ENCODE data around the gene ITIH2. TPM values are rescaled to one million over a fixed set of nuclear protein-coding genes. Genes with fewer than 3 reads are reported as not detected.

The ITIH2 gene
- total and polyA plus RNA-seq, 9 of the 15 experiments (the other 6 are each of a cell fraction or from before 2014, with no cell fraction given), result 0.66 TPM; not detected in 8

Other genes with a start within 250 kb of the ITIH2 start
- gene ITIH5, start 36.4 kb upstream of the ITIH2 start, total RNA-seq (2014; rRNA removed), result 2.5 and 3.2 TPM in 2 replicates
- 2.4 and 3.0 TPM in 2 replicates for gene ITIH5, start 36.4 kb upstream of the ITIH2 start, total RNA-seq (2014; rRNA removed; fragmentation: Illumina TruSeq; extraction: Trizol)
- gene ITIH5, start 36.4 kb upstream of the ITIH2 start, total RNA-seq (2015; rRNA removed; fragmentation: Illumina TruSeq; extraction: Trizol), result 2.4 and 2.6 TPM in 2 replicates
- gene ITIH5, start 36.4 kb upstream of the ITIH2 start, total RNA-seq (2021), result 3.9 and 4.9 TPM in 2 replicates
- 0.32 and 0.52 TPM in 2 replicates for gene ITIH5, start 36.4 kb upstream of the ITIH2 start, polyA plus RNA-seq (2011; rRNA removed)
- 3.9 and 4.5 TPM in 2 replicates for gene ITIH5, start 36.4 kb upstream of the ITIH2 start, polyA plus RNA-seq (2014; fragmentation: Illumina TruSeq; extraction: Trizol)
- under 1 TPM; 0.72 to 0.91 TPM for gene ITIH5, start 36.4 kb upstream of the ITIH2 start, polyA plus RNA-seq (2014; fragmentation: Nextera tagmentation; extraction: Ambion mirVana)
- gene ITIH5, start 36.4 kb upstream of the ITIH2 start, polyA plus RNA-seq (2014; rRNA removed), result 3.0 and 5.2 TPM in 2 replicates
- gene KIN, start 84.7 kb downstream of the ITIH2 start, total RNA-seq (2014; rRNA removed), result 13.6 and 14.4 TPM in 2 replicates
- 16.0 and 16.9 TPM in 2 replicates for gene KIN, start 84.7 kb downstream of the ITIH2 start, total RNA-seq (2014; rRNA removed; fragmentation: Illumina TruSeq; extraction: Trizol)
- 17.2 and 18.4 TPM in 2 replicates for gene KIN, start 84.7 kb downstream of the ITIH2 start, total RNA-seq (2015; rRNA removed; fragmentation: Illumina TruSeq; extraction: Trizol)
- 9.7 and 11.7 TPM in 2 replicates for gene KIN, start 84.7 kb downstream of the ITIH2 start, total RNA-seq (2021)
- 6.7 and 13.8 TPM in 2 replicates for gene KIN, start 84.7 kb downstream of the ITIH2 start, polyA plus RNA-seq (2011; rRNA removed)
- gene KIN, start 84.7 kb downstream of the ITIH2 start, polyA plus RNA-seq (2014; fragmentation: Illumina TruSeq; extraction: Trizol), result 11.8 and 14.5 TPM in 2 replicates
- gene KIN, start 84.7 kb downstream of the ITIH2 start, polyA plus RNA-seq (2014; fragmentation: Nextera tagmentation; extraction: Ambion mirVana), result 10 to 100 TPM; 30.7 to 35.6 TPM
- 13.9 and 23.4 TPM in 2 replicates for gene KIN, start 84.7 kb downstream of the ITIH2 start, polyA plus RNA-seq (2014; rRNA removed)
- gene ATP5F1C, start 84.9 kb downstream of the ITIH2 start, total RNA-seq (2014; rRNA removed), result 356 and 389 TPM in 2 replicates
- gene ATP5F1C, start 84.9 kb downstream of the ITIH2 start, total RNA-seq (2014; rRNA removed; fragmentation: Illumina TruSeq; extraction: Trizol), result 559 and 608 TPM in 2 replicates
- 452 and 493 TPM in 2 replicates for gene ATP5F1C, start 84.9 kb downstream of the ITIH2 start, total RNA-seq (2015; rRNA removed; fragmentation: Illumina TruSeq; extraction: Trizol)
- gene ATP5F1C, start 84.9 kb downstream of the ITIH2 start, total RNA-seq (2021), result 409 and 465 TPM in 2 replicates
- 766 and 904 TPM in 2 replicates for gene ATP5F1C, start 84.9 kb downstream of the ITIH2 start, polyA plus RNA-seq (2011; rRNA removed)
- gene ATP5F1C, start 84.9 kb downstream of the ITIH2 start, polyA plus RNA-seq (2014; fragmentation: Illumina TruSeq; extraction: Trizol), result 466 and 557 TPM in 2 replicates
- gene ATP5F1C, start 84.9 kb downstream of the ITIH2 start, polyA plus RNA-seq (2014; fragmentation: Nextera tagmentation; extraction: Ambion mirVana), result 1,000 to 10,000 TPM; 1,372 to 1,475 TPM
- gene ATP5F1C, start 84.9 kb downstream of the ITIH2 start, polyA plus RNA-seq (2014; rRNA removed), result 557 and 719 TPM in 2 replicates
- 3.8 and 4.4 TPM in 2 replicates for gene TAF3, start 115.2 kb downstream of the ITIH2 start, total RNA-seq (2014; rRNA removed)
- 3.3 and 4.4 TPM in 2 replicates for gene TAF3, start 115.2 kb downstream of the ITIH2 start, total RNA-seq (2014; rRNA removed; fragmentation: Illumina TruSeq; extraction: Trizol)
- 4.1 TPM in 2 replicates for gene TAF3, start 115.2 kb downstream of the ITIH2 start, total RNA-seq (2015; rRNA removed; fragmentation: Illumina TruSeq; extraction: Trizol)
- 9.2 and 9.6 TPM in 2 replicates for gene TAF3, start 115.2 kb downstream of the ITIH2 start, total RNA-seq (2021)
- 2.4 and 2.8 TPM in 2 replicates for gene TAF3, start 115.2 kb downstream of the ITIH2 start, polyA plus RNA-seq (2011; rRNA removed)
- gene TAF3, start 115.2 kb downstream of the ITIH2 start, polyA plus RNA-seq (2014; fragmentation: Illumina TruSeq; extraction: Trizol), result 8.7 and 9.9 TPM in 2 replicates
- 1 to 10 TPM; 1.5 to 2.0 TPM for gene TAF3, start 115.2 kb downstream of the ITIH2 start, polyA plus RNA-seq (2014; fragmentation: Nextera tagmentation; extraction: Ambion mirVana)
- 3.1 and 4.9 TPM in 2 replicates for gene TAF3, start 115.2 kb downstream of the ITIH2 start, polyA plus RNA-seq (2014; rRNA removed)

Measured in K562 (cell line).